ENCODE data around the gene TRMT5. TPM values are rescaled to one million over a fixed set of nuclear protein-coding genes. Genes with fewer than 3 reads are reported as not detected.

The TRMT5 gene
- total and polyA plus RNA-seq, 2 of the 8 experiments (the other 6 are each of a cell fraction or from before 2014, with no cell fraction given): 4.3 to 24.2 TPM

DNA sequence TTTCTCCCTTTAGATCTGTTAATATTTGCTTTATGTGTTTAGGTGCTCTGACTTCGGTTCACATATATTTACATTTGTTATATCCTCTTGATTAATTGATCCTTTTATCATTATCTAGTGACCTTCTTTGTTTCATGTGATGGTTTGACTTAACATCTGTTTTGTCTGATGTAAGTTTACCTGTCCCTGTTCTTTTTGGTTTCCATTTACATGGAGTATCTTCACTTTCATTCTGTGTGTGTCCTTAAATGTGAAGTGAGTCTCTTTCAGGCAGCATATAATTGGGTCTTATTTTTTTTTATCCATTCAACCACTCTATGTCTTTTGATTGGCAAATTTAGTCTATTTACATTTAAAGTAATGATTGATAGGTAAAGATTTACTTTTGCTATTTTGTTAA, 24.2 kb downstream of the TRMT5 start (continued):
- TF ChIP-seq, protein P1, sequence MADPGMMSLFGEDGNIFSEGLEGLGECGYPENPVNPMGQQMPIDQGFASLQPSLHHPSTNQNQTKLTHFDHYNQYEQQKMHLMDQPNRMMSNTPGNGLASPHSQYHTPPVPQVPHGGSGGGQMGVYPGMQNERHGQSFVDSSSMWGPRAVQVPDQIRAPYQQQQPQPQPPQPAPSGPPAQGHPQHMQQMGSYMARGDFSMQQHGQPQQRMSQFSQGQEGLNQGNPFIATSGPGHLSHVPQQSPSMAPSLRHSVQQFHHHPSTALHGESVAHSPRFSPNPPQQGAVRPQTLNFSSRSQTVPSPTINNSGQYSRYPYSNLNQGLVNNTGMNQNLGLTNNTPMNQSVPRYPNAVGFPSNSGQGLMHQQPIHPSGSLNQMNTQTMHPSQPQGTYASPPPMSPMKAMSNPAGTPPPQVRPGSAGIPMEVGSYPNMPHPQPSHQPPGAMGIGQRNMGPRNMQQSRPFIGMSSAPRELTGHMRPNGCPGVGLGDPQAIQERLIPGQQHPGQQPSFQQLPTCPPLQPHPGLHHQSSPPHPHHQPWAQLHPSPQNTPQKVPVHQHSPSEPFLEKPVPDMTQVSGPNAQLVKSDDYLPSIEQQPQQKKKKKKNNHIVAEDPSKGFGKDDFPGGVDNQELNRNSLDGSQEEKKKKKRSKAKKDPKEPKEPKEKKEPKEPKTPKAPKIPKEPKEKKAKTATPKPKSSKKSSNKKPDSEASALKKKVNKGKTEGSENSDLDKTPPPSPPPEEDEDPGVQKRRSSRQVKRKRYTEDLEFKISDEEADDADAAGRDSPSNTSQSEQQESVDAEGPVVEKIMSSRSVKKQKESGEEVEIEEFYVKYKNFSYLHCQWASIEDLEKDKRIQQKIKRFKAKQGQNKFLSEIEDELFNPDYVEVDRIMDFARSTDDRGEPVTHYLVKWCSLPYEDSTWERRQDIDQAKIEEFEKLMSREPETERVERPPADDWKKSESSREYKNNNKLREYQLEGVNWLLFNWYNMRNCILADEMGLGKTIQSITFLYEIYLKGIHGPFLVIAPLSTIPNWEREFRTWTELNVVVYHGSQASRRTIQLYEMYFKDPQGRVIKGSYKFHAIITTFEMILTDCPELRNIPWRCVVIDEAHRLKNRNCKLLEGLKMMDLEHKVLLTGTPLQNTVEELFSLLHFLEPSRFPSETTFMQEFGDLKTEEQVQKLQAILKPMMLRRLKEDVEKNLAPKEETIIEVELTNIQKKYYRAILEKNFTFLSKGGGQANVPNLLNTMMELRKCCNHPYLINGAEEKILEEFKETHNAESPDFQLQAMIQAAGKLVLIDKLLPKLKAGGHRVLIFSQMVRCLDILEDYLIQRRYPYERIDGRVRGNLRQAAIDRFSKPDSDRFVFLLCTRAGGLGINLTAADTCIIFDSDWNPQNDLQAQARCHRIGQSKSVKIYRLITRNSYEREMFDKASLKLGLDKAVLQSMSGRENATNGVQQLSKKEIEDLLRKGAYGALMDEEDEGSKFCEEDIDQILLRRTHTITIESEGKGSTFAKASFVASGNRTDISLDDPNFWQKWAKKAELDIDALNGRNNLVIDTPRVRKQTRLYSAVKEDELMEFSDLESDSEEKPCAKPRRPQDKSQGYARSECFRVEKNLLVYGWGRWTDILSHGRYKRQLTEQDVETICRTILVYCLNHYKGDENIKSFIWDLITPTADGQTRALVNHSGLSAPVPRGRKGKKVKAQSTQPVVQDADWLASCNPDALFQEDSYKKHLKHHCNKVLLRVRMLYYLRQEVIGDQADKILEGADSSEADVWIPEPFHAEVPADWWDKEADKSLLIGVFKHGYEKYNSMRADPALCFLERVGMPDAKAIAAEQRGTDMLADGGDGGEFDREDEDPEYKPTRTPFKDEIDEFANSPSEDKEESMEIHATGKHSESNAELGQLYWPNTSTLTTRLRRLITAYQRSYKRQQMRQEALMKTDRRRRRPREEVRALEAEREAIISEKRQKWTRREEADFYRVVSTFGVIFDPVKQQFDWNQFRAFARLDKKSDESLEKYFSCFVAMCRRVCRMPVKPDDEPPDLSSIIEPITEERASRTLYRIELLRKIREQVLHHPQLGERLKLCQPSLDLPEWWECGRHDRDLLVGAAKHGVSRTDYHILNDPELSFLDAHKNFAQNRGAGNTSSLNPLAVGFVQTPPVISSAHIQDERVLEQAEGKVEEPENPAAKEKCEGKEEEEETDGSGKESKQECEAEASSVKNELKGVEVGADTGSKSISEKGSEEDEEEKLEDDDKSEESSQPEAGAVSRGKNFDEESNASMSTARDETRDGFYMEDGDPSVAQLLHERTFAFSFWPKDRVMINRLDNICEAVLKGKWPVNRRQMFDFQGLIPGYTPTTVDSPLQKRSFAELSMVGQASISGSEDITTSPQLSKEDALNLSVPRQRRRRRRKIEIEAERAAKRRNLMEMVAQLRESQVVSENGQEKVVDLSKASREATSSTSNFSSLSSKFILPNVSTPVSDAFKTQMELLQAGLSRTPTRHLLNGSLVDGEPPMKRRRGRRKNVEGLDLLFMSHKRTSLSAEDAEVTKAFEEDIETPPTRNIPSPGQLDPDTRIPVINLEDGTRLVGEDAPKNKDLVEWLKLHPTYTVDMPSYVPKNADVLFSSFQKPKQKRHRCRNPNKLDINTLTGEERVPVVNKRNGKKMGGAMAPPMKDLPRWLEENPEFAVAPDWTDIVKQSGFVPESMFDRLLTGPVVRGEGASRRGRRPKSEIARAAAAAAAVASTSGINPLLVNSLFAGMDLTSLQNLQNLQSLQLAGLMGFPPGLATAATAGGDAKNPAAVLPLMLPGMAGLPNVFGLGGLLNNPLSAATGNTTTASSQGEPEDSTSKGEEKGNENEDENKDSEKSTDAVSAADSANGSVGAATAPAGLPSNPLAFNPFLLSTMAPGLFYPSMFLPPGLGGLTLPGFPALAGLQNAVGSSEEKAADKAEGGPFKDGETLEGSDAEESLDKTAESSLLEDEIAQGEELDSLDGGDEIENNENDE (IDR thresholded peaks at IDR 0.05; ENCODE audit: insufficient replicate concordance, low read length): no peak
- TF ChIP-seq MAFK (IDR thresholded peaks at IDR 0.05; ENCODE audit: low read depth, low read length) (no peak), RFX5 (IDR thresholded peaks at IDR 0.05; ENCODE audit: borderline replicate concordance, low read depth, low read length) (no peak)
